Omental fat pad (tissue), 4 donors: Measurements from ENCODE around the gene MMP11. TPM values are rescaled to one million over a fixed set of nuclear protein-coding genes. Genes with fewer than 3 reads are reported as not detected.

Experiments
- ATAC-seq: fragments of 150-250 bp; one replicate; pipeline ENCODE4 v1.9.1; 2016; ENCODE audit warnings: mild to moderate bottlenecking, moderate library complexity; ENCODE audit not compliant: low FRiP score
- DNase-seq: peaks from one replicate; pipeline ENCODE4 v3.0.0-alpha.2; 2019; ENCODE audit warnings: low spot score
- total RNA-seq, 4 donors: library from RNA; depleted of rRNA; stranded (reverse); fragments of >200 nt; gene quantifications; one replicate each; pipeline ENCODE4 v1.1.0, GENCODE V29; 2016
- TF ChIP-seq, protein P1 (sequence below), 3 donors: fragments of 450-650 bp; IDR thresholded peaks; one replicate each; pipeline ENCODE4 v1.5.1; 2016 to 2017; ENCODE audit warnings: antibody characterized with exemption in 3 of 3, mild to moderate bottlenecking in 3 of 3, moderate library complexity in 2 of 3

The MMP11 gene
- total RNA-seq, 4 donors from 2014 or later = 0.79 to 3.1 (median 2.1) TPM; not detected in 1

DNA sequence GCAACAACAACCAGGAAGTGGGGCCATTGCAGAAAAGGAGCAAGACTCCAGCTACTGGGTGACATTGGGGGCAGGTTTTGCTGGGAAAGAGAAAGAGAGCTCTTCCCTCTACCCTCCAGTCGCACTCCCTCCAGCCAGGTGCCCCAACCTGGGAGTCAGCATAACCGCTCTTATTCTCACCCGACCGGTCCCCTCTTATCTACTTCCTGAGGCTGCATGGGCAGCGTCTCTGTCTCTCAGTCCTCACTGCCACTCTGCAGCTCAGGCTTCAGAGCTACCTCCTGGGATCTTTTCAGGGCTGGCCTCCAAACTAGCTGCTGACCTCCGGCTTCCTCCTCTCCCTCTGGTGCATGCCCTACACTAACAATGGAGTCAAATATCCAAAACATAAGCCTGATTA lies 26.9 kb upstream of the MMP11 start:
- TF ChIP-seq, protein P1, sequence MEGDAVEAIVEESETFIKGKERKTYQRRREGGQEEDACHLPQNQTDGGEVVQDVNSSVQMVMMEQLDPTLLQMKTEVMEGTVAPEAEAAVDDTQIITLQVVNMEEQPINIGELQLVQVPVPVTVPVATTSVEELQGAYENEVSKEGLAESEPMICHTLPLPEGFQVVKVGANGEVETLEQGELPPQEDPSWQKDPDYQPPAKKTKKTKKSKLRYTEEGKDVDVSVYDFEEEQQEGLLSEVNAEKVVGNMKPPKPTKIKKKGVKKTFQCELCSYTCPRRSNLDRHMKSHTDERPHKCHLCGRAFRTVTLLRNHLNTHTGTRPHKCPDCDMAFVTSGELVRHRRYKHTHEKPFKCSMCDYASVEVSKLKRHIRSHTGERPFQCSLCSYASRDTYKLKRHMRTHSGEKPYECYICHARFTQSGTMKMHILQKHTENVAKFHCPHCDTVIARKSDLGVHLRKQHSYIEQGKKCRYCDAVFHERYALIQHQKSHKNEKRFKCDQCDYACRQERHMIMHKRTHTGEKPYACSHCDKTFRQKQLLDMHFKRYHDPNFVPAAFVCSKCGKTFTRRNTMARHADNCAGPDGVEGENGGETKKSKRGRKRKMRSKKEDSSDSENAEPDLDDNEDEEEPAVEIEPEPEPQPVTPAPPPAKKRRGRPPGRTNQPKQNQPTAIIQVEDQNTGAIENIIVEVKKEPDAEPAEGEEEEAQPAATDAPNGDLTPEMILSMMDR (IDR thresholded peaks at IDR 0.05) = no peak
- ATAC-seq (no peak), DNase-seq (no peak)

DNA sequence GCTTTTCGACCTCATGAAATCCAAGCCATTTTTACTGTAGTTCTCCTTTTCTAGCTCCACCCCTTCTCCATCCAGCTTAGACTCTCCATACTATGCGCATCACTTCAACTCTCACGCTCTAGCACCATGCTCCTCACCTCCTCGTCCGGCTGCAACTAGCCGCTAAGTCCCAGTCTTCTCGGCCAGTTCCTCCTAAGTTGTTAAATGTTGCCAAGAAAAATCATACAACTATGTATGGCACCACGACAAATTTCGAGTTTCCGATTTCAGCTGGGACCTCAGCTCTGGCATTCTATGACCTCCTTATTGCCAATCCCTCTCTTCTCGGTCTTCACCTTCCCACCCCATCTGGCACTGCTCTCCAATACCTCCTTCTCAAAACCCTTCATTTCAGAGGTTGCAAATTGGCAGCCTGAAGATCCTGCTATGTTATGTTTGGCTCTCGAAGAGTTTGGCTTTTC lies 22.8 kb upstream of the MMP11 start:
- ATAC-seq (no peak), DNase-seq (no peak)
- TF ChIP-seq, protein P1 (IDR thresholded peaks at IDR 0.05) = no peak

DNA sequence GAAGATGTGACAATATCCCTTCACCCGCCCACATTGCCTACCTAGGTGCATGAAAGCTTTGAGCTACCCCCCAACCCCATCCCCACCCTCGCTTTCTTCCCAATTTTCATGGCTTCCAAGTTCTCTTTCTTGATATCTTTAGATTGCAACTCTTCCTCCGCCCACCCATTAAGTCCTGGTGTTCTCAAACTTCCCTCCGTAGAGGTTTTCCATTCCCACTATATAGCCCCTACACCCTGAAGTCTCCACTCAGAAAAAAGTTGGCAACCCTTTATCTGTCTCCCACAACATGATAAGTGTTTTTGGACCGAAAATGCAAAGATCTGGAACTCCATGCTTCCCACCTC lies 22.3 kb upstream of the MMP11 start:
- DNase-seq (no peak), ATAC-seq (no peak)
- TF ChIP-seq, protein P1 (IDR thresholded peaks at IDR 0.05) = no peak

DNA sequence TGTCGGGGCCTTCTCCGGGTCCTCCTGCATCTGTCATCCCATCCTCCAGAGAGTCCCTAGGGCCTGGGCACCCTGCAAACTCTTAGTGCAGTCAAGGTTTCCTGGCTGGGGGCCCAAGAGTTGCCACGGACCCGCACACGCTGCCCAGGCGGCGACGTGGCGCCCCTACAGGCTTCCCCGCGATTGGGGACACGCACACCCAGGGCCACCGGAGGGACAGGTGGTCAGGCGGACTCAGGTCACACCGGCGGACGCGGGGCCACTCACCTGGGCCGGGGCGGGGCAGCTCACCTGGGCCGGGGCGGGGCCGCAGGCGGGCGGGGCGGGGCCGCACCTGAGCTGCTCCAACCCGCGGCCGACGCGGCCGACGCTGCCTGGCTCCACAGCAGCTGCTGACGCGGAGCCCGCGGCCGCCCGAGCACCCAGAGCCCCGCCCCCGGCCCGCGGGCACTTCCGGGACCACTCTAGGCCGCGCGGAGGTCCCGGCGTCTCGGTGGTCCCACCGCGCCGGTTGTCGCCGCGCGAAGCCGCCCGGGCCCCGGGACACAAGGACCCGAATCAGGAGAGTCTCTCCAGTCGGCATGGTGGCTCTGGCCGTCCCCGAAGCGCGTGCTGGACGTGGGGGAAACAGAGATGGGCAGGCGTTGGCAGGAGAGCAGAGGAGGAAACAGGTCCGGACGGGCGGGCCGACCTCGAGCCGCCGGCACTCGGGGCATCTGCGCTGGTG lies 21.8 kb upstream of the MMP11 start, which contains the start of gene ZNF70:
Gene ZNF70 (minus strand): TSS at position 399 of the 727 bp plus-strand sequence. CDS start 5,972 bp downstream, outside the sequence.
- TF ChIP-seq, protein P1 (IDR thresholded peaks at IDR 0.05) = no peak
- peak; percentile 96 for ATAC-seq
- DNase-seq = peak; percentile 60

DNA sequence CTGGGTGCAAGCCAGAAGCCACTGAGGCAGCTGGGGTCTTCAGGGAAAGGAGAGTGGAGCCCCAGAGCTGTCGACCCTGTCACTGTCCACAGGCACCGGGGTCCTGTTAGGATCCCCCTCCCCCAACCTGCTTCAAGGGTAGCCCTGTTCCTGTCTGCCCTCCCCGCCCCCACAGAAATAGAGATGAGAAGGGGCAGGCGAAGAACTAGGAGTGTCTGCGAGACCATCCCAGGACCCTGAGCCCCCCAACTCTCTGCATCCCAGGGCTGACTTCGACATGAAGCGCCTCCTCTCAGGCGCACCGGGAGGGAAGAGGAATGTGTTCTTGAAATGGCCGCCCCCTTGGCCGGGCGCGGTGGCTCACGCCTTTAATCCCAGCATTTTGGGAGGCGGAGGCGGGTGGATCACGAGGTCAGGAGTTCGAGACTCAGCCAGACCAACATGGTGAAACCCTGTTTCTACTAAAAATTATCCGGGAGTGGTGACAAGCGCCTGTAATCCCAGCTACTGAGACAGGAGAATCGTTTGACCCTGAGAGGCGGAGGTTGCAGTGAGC lies 21.1 kb upstream of the MMP11 start:
- TF ChIP-seq, protein P1 (IDR thresholded peaks at IDR 0.05) = no peak
- DNase-seq (no peak), ATAC-seq (peak; percentile 46)

DNA sequence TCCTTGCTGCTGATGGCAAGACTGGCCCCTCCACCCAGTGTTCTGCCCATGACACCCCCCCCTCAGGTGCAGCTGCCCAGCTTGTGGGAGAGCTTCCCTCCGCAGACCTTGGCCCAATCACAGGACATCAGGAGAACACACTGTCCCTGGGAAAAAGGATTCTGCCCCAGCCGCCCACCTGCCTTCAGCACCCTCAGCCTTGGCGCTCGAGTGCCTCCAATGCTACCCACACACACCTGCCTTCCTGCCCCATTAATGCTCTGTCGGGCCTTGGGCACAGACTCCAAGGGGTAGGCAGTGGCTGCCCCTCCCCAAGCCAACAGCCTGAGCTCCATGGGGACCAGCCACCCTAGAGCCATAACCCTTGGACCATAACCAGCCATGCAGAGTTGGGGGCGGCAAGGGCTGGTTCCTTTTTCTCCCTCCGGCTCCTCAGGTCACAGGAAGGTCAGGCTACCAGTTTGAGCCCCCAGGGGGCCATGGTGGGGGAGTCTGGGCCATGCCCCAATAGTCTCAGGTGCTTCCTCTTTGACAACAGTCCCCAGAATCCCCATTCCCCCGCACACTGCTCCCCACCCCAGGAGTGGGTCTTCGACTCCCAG lies 20.5 kb upstream of the MMP11 start:
- DNase-seq (no peak), ATAC-seq (no peak)
- TF ChIP-seq, protein P1 (IDR thresholded peaks at IDR 0.05) = no peak
